T-helper 2 cell treated with Interferon-gamma antibody and Interleukin-4, amounts not matched to agents 5 μg/mL and 100 μg/mL, for 36 hours (primary cell): ENCODE data around the gene PRAC1.

Source experiments
- DNase-seq: peaks from one replicate; pipeline ENCODE4 v3.0.0; 2021; ENCODE audit warnings: low spot score
- H3K27ac Mint-ChIP-seq: one replicate; pipeline ENCODE4 v1.8.0; 2021; ENCODE audit warnings: mild to moderate bottlenecking, mixed read lengths
- H3K27me3 Mint-ChIP-seq: one replicate; pipeline ENCODE4 v1.8.0; 2021; ENCODE audit warnings: low read depth, mixed read lengths
- H3K36me3 Mint-ChIP-seq: one replicate; pipeline ENCODE4 v1.8.0; 2021; ENCODE audit warnings: low read depth, mixed read lengths
- H3K4me1 Mint-ChIP-seq: one replicate; pipeline ENCODE4 v1.8.0; 2021; ENCODE audit warnings: low read depth, mixed read lengths
- H3K4me3 Mint-ChIP-seq: one replicate; pipeline ENCODE4 v1.8.0; 2022; ENCODE audit warnings: mild to moderate bottlenecking, moderate library complexity, mixed read lengths
- H3K9me3 Mint-ChIP-seq: one replicate; pipeline ENCODE4 v1.8.0; 2021; ENCODE audit warnings: mixed read lengths

The PRAC1 gene

DNA sequence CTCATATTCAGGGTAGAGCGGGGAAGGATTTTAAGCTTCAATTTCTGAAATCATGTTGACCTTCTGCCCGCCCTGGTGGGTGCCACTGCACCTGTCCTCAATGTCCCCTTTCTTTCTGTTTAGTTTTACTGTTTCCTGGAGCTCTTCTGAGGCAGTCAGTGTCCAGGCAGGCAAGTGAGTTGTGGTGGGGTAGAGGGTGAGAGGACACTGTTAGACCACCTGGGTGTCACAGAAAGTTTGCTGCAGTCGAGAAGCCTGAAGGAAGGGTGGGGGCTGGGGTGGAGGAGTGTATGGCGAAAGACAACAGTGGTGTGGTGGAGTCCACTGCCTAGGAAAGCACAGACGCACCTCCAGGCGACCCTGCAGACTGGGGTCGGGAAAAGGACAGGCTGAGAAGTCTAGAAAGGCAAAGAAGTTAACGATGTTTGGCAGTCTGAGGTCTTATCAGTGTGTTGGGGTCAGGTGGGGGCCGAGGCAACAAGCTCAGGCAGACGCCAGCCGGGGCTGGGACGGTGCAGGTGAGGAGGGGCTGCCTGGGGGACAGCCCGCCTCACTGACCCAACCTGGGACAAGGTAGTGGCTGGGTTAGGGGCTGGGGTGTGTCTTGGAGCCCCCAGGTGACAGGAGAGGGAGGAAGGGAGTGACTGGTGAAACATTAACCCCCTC lies 29.5 kb upstream of the PRAC1 start:
- Mint-ChIP-seq H3K4me3 (no peak overlapping the region), H3K27me3 (peaks cover 89% of the 10 kb centered on the region), H3K9me3 (no peaks in the 10 kb centered on the region), H3K4me1 (no peaks in the 10 kb centered on the region), H3K27ac (no peak overlapping the region), H3K36me3 (no peaks in the 10 kb centered on the region)
- DNase-seq = no peak

DNA sequence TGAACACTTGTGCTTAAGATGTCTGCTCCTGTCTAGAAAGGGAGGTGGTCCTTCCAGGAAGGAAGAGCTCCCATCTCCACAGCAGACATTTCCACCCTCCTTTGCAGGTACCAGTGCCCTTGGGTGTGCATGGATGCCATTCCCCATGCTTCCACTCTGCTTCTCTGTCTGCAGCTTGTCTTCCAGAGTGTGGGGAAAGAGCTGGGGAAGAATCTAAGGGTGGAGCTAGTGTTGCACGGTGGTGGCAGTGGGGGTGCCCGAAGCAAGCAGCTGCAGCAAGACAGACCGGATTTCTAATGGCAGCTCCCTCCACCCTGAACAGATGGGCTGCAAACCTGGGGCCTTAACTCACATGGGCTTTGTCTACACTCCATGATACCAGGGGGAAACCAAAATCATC lies 28.9 kb upstream of the PRAC1 start:
- H3K4me1 Mint-ChIP-seq = no peaks in the 10 kb centered on the region
- peaks cover 90% of the 10 kb centered on the region for H3K27me3 Mint-ChIP-seq
- H3K4me3 Mint-ChIP-seq = no peak overlapping the region
- no peaks in the 10 kb centered on the region for H3K36me3 Mint-ChIP-seq
- H3K27ac Mint-ChIP-seq = no peak overlapping the region
- no peaks in the 10 kb centered on the region for H3K9me3 Mint-ChIP-seq
- DNase-seq = no peak

DNA sequence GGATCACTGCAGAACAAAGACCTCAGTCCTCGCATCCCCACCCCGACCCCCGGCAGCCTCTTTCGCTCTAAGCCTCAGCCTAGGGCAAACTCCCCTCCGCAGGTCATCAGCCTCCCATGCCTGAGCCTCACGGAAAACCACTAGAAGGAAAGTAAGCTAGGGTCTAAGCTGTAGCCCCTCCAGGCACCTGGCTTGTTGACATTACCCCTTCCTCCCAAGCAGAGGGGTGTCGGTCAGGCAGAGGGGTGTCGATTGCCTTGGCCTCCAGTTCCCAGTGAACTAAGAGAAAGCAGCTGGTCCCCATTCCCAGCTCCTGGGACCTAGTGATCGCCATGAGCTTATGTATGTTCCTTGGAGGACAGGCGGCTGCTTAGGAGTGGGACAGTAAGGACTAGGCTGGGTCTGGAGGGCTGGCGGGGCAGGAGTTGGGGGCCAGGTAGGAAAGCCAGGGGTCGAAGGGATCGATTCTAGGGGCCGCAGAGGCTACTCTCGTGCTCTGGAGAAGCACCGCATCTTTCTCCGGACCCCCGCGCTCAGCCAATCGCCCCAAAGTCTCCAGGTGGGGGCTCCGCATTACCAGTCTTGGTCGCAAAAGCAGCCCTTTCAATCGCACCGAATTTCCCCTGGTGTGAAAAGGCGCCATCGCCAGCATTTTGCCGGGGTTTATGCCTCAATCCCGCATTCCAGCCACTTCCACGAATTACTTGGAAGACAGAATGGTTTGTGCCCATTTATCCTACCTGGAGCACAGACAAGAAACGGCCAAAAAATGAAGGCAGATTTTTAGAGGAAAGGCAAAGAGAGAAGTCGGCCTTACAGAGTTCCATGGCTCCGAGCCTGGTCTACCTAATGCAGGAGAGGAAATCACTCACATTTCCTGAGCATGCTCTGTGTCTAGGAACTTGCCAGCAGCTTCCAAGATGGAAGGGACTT lies 27.6 kb upstream of the PRAC1 start:
- Mint-ChIP-seq H3K4me1 (no peaks in the 10 kb centered on the region), H3K27ac (no peak overlapping the region), H3K9me3 (no peaks in the 10 kb centered on the region), H3K4me3 (no peak overlapping the region), H3K36me3 (no peaks in the 10 kb centered on the region), H3K27me3 (peaks cover 89% of the 10 kb centered on the region)
- no peak for DNase-seq

DNA sequence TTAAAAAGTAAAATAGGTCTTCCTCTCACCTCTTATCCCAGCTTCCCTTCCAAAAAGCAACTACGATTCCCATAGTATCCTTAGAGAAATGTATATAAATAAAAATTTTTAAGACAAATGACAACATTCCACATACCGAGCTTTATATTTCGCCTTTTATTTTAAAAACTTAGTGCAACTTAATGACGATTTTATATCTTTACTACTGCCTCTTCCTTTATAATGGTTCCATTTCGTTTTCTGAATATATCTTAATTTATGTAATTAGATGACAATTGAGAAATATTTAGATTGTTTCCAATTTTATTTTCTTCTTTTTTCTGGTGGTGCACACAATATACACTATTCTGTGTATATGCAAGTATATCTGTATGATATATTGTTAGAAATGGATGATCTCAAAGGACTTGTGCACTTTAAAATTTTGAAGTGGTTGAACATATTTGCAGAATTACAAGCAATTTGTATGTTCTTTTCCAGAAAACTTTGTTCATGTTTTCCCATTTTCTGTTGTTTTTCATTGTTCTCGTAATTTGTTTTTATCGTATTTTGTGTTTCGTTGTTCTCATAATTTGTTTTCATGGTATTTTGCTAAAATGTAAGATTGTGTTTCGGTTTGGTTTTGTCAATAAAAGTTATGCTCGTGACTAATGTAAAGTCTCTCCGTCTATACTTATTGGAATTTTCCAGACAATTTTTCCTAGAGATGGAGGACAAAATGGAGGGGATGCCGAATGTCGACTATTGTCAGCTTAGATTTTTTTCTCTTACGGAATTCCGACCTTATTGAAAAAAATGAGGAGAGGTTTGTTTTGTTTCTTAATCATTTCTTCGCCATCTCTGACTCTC lies 26.6 kb upstream of the PRAC1 start:
- H3K27ac Mint-ChIP-seq = no peak overlapping the region
- peaks cover 90% of the 10 kb centered on the region for H3K27me3 Mint-ChIP-seq
- DNase-seq = no peak
- H3K36me3 Mint-ChIP-seq = no peaks in the 10 kb centered on the region
- no peaks in the 10 kb centered on the region for H3K9me3 Mint-ChIP-seq
- H3K4me3 Mint-ChIP-seq = no peak overlapping the region
- no peaks in the 10 kb centered on the region for H3K4me1 Mint-ChIP-seq

DNA sequence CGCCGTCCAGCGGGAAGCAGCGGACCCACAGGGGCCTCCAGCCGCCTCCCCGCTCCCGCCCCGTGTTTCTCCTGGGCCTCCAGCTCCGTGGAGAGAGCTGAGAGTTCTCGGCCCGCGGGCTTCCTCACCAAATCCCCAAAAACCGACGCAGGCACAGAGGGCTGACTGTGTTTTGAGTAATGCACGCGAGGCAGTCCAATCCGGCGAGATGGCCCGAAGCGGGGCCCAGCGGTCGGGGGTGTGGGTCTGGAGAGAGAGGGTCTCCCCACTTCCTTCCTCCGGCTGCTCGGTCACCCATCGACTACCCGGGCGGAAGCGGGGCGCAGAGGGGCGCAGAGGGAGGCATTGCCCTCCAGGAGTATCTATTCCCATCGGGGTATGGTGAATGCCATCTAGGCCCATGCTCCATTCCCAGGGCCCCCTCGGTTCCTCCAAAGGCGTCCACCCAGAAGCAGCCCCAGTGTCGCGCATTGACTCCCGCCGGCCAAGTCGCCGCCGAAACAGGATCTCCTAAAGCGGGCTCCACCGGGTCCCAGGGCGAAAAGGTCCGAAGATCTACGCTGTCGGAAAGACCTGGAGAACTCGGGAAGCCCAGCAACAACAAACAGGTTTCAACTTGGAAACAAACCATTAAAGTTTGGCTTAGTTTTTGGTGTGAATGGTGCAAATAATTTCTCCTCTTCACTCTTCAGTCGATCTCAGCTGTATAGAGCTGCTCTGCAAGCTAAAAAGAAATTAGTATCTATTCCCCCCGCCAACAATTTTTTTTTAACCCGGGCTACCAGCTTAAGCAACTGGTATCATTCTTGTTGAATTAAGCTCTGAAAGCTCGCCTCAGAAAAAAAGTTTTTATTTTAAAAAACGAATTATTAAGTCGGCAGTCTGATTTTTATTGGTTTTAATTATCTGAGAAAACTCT lies 25.4 kb upstream of the PRAC1 start:
- no peak overlapping the region for H3K27ac Mint-ChIP-seq
- no peaks in the 10 kb centered on the region for H3K4me1 Mint-ChIP-seq
- H3K36me3 Mint-ChIP-seq = no peaks in the 10 kb centered on the region
- no peak overlapping the region for H3K4me3 Mint-ChIP-seq
- no peak for DNase-seq
- H3K27me3 Mint-ChIP-seq = peaks cover 90% of the 10 kb centered on the region
- H3K9me3 Mint-ChIP-seq = no peaks in the 10 kb centered on the region

DNA sequence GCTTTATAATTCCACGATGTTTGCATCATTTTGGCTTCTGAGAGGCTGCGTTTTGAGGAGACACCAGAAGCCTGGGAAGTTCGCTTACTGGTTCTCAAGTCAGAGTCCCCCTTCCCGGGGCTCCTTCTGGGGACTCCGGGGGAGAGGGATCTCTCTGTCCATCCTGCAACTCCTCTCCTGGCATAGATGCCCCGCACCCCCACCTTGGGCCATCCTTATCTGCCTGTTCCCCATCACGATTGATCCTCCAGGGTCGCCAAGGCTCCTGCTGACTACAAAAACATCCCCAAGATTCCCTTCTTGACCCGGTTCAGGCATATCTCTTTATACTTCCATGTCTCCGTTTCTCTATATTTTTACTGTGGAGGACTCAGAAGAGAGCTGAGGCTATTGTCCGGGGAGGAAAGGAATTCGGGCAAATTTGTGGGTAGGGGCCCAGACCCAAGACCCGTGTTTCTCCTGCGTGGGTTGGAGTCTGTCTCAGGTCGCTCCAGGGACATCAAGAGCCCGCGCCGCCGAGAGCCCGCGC lies 24.7 kb upstream of the PRAC1 start:
- no peak overlapping the region for H3K27ac Mint-ChIP-seq
- DNase-seq = no peak
- no peaks in the 10 kb centered on the region for H3K9me3 Mint-ChIP-seq
- H3K4me3 Mint-ChIP-seq = no peak overlapping the region
- H3K36me3 Mint-ChIP-seq = no peaks in the 10 kb centered on the region
- H3K27me3 Mint-ChIP-seq = peaks cover 90% of the 10 kb centered on the region
- H3K4me1 Mint-ChIP-seq = no peaks in the 10 kb centered on the region

DNA sequence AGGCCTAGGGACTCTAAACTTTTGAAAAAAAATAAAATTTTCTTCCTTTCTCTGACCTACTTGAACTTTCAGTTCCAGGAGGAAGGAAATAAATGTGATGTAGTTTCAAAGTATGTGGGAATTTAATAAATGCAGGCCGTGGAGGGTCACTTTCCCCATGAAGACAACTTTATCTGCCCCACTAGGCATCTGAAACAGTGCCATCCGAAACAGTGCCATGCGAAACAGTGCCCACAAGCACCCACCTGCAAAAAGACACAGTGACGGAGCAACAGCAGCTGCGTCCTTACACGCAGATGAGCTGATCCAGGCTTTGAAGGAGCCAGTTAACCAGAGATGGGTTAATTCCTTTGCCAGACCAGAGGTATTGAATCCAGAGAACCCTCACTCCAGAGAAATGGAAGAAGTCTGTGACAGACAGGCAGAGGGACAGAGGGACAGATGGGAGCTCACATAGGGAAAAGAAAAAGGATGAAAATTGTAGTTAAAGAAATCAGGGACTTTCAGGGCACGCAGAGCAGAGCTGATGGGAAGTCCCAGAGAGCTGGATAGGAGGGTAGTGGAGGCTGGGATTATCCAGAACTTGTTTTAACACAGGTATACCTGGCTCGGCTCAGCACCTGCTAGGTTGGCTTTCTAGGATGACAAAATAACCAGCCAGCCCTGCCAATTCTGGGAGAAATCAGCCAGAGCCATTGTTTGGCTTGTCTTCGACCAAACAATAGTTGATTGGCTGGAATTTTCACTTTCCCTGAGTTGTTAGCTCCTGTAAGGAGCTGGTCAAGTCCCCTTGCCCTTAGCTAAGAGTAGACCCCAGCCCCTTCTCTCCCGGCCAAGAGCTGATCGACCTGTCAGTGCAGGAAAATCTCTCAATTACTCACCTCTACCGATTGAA lies 23.3 kb upstream of the PRAC1 start:
- no peak for DNase-seq
- no peaks in the 10 kb centered on the region for H3K36me3 Mint-ChIP-seq

DNA sequence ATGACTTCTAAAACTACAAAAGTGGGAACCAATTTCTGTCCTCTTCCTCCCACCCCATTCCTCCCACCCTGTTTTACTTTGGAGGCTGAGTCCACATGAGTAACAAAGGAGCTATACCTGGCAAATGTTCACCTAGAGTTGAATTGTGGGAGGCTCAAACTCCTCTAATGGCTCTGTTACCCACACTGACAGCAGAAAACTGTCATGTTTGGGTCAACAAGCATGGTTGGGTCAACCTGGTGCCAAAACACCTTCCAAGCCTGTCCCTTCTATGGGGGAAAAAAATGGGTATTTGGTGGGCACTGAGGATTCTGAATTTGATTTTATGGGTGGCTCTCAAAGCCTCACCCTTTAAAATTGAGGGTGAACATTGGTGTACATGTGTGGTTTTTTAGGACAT lies 18.2 kb upstream of the PRAC1 start:
- no peak for DNase-seq
- no peak overlapping the region for H3K27ac Mint-ChIP-seq
- H3K27me3 Mint-ChIP-seq = peaks cover 97% of the 10 kb centered on the region
- no peaks in the 10 kb centered on the region for H3K36me3 Mint-ChIP-seq
- peaks cover 4% of the 10 kb centered on the region for H3K4me1 Mint-ChIP-seq
- no peaks in the 10 kb centered on the region for H3K9me3 Mint-ChIP-seq
- no peak overlapping the region for H3K4me3 Mint-ChIP-seq

More for the DNA sequence above, 23.3 kb upstream of the PRAC1 start:
- H3K4me1 Mint-ChIP-seq = no peaks in the 10 kb centered on the region
- H3K4me3 Mint-ChIP-seq = no peak overlapping the region
- no peak overlapping the region for H3K27ac Mint-ChIP-seq
- no peaks in the 10 kb centered on the region for H3K9me3 Mint-ChIP-seq
- H3K27me3 Mint-ChIP-seq = peaks cover 92% of the 10 kb centered on the region

DNA sequence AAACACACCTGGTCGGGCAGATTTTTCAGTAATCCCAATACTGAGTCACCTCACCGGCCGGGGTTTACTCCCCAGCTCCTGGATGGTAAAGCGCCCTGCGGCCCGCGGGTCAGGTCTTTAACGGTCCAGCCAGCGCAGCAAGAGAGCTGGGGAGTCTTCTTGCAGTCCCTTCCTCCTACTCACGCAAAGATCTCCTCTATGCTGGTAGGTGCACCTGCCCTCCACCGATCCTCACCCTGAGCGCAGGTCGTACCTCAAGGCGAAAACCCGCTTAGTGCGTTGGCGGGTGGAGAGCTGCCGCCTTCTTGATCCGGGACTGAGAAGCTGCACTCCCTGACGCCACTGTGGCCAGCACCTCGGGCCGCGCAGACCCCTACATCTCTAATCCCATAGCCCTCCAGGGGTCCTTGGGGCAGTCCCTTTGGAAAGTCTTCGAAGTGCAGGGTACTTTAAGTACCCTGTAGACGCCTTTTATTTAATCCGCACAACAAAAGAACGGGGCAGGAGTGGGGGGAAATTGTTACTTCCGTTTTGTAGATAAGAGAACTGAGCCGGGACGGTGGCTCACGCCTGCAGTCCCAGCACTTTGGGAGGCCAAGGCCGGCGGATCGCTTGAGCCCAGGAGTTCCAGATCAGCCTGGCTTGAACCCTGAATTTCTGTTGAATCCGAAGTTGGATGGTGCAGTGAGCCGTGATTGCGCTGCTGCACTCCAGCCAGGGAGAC lies 16.6 kb upstream of the PRAC1 start:
- Mint-ChIP-seq H3K4me3 (peak overlapping the region; percentile 30), H3K9me3 (no peaks in the 10 kb centered on the region)

DNA sequence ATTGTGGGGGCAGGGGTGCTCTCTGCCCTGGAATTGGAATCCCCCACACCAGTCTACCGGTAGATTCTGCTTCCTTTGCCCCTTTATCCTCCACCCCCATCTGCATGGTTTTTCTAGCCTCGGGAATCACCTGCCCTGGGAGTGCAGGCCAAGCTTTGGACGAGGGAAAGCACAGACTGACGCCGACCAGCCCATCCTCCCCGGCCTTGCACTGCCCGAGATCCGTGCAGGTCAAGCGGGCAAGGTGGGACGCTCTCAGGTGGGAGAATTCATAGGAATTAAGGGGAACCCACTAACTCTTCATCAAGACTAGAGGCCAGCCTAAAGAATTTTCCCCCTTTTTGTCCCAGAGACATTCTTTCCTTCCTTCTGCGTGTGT lies 16.1 kb upstream of the PRAC1 start:
- H3K9me3 Mint-ChIP-seq = no peaks in the 10 kb centered on the region
- peaks cover 97% of the 10 kb centered on the region for H3K27me3 Mint-ChIP-seq
- no peak for DNase-seq
- H3K36me3 Mint-ChIP-seq = no peaks in the 10 kb centered on the region
- peaks cover 6% of the 10 kb centered on the region for H3K4me1 Mint-ChIP-seq
- H3K27ac Mint-ChIP-seq = no peak overlapping the region
- H3K4me3 Mint-ChIP-seq = no peak overlapping the region

More for the DNA sequence above, 16.6 kb upstream of the PRAC1 start:
- Mint-ChIP-seq H3K27me3 (peaks cover 97% of the 10 kb centered on the region), H3K27ac (no peak overlapping the region), H3K4me1 (peaks cover 4% of the 10 kb centered on the region), H3K36me3 (no peaks in the 10 kb centered on the region)
- DNase-seq = no peak

DNA sequence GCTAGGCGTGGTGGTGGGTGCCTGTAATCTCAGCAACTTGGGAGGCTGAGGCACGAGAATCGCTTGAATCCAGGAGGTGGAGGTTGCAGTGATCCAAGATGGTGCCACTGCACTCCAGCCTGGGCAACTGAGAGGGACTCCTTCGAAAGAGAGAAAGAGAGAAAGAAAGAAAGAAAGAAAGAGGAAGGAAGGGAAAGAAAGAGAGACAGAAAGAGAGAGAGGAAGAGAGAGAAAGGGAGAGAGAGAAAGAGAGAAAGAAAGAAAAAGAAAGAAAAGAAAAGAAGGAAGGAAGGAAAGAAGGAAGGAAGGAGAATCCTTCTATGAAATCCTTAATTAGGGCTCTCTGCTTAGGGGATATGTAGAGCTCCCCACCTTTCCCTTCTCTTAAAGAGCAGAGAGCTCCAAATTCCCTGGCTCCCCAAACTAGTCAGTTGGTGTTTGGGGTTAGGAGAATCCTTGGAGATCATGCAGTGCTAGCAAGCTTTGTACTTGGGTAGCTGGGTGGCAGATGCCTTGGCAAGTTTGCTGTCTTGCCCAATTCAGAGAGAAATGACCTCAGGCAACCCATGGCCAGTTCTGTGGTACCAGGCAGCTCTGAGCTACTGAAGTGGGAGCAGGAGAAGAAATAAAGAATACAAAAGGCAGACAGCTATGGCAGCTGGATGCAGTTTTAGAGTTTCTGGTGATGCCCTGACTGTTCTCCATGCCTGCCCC lies 15.2 kb upstream of the PRAC1 start:
- H3K27ac Mint-ChIP-seq = no peak overlapping the region
- DNase-seq = no peak
- no peak overlapping the region for H3K4me3 Mint-ChIP-seq
- no peaks in the 10 kb centered on the region for H3K9me3 Mint-ChIP-seq
- peaks cover 95% of the 10 kb centered on the region for H3K27me3 Mint-ChIP-seq
- peaks cover 7% of the 10 kb centered on the region for H3K4me1 Mint-ChIP-seq
- no peaks in the 10 kb centered on the region for H3K36me3 Mint-ChIP-seq
